Measurements from ENCODE around the gene EPN1.

GRCh38 chr19:55676889-55677505, 2.0 kb downstream of the EPN1 start:
- TF ChIP-seq REPIN1 (CRISPR knock-in tag; IDR thresholded peaks at IDR 0.05; ENCODE audit: borderline replicate concordance, low read depth), result no peak
- TF ChIP-seq ZBTB20 (CRISPR knock-in tag; IDR thresholded peaks at IDR 0.05; ENCODE audit: borderline replicate concordance, low read depth), result no peak
- no peak for TF ChIP-seq POLR2A (IDR thresholded peaks at IDR 0.05; ENCODE audit: insufficient read depth in 1 of 2, low read depth in 2 of 2, low read length in 2 of 2)
- no peak for TF ChIP-seq ZNF878 (CRISPR knock-in tag; IDR thresholded peaks at IDR 0.05)
- no peak for TF ChIP-seq FOXM1 (CRISPR knock-in tag; IDR thresholded peaks at IDR 0.05)
- no peak for TF ChIP-seq ATF3 (CRISPR knock-in tag; IDR thresholded peaks at IDR 0.05)
- TF ChIP-seq KMT2A (CRISPR knock-in tag; IDR thresholded peaks at IDR 0.05), result no peak
- TF ChIP-seq HMGXB4 (CRISPR knock-in tag; IDR thresholded peaks at IDR 0.05; ENCODE audit: borderline replicate concordance in 1 of 2, low read depth in 1 of 2), result no peak
- TF ChIP-seq, protein P1, sequence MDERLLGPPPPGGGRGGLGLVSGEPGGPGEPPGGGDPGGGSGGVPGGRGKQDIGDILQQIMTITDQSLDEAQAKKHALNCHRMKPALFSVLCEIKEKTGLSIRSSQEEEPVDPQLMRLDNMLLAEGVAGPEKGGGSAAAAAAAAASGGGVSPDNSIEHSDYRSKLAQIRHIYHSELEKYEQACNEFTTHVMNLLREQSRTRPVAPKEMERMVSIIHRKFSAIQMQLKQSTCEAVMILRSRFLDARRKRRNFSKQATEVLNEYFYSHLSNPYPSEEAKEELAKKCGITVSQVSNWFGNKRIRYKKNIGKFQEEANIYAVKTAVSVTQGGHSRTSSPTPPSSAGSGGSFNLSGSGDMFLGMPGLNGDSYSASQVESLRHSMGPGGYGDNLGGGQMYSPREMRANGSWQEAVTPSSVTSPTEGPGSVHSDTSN (CRISPR knock-in tag; IDR thresholded peaks at IDR 0.05), result no peak
- TF ChIP-seq, protein P2, sequence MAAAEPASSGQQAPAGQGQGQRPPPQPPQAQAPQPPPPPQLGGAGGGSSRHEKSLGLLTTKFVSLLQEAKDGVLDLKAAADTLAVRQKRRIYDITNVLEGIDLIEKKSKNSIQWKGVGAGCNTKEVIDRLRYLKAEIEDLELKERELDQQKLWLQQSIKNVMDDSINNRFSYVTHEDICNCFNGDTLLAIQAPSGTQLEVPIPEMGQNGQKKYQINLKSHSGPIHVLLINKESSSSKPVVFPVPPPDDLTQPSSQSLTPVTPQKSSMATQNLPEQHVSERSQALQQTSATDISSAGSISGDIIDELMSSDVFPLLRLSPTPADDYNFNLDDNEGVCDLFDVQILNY (CRISPR knock-in tag; conservative IDR thresholded peaks at IDR 0.05), result no peak
- no peak for TF ChIP-seq XBP1 (CRISPR knock-in tag; IDR thresholded peaks at IDR 0.05)
